GM12872 (cell line): ENCODE results near the gene DCAF17.
A peak's percentile ranks its signal among the peaks of the same experiment; 100 is the strongest.

Experiments
- CTCF ChIP-seq: IDR thresholded peaks from 3 replicates; pipeline ENCODE4 v1.5.1; 2011; ENCODE audit warnings: low read depth, mild to moderate bottlenecking, low read length, moderate library complexity; ENCODE audit not compliant: insufficient read depth

Gene DCAF17

GRCh38 chr2:171485116-171485515 lies 51.1 kb downstream of the DCAF17 start:
- TF ChIP-seq CTCF: no peak

- no peak for TF ChIP-seq CTCF
Observed at GRCh38 chr2:171487201-171487600, 53.2 kb downstream of the DCAF17 start.

GRCh38 chr2:171487803-171488259 lies 53.8 kb downstream of the DCAF17 start:
- TF ChIP-seq CTCF: no peak

- no peak for TF ChIP-seq CTCF
Observed at GRCh38 chr2:171490577-171490976, 56.6 kb downstream of the DCAF17 start.

- TF ChIP-seq CTCF: peak; percentile 36; the same call in 1 of the 3 replicates
Observed at GRCh38 chr2:171491292-171491691, 57.3 kb downstream of the DCAF17 start.

GRCh38 chr2:171492664-171493063 lies 58.6 kb downstream of the DCAF17 start:
- TF ChIP-seq CTCF: no peak

- TF ChIP-seq CTCF: no peak
Observed at GRCh38 chr2:171505374-171505773, 71.3 kb downstream of the DCAF17 start.
